HG03457 (cell line): ENCODE results near the gene PDGFC.

Source experiments
- ATAC-seq: cut with Tn5 transposase; IDR thresholded peaks from one replicate; pipeline ENCODE4 v1.9.1; 2021; ENCODE audit warnings: moderate number of reproducible peaks; ENCODE audit not compliant: unreplicated experiment

PDGFC gene

DNA sequence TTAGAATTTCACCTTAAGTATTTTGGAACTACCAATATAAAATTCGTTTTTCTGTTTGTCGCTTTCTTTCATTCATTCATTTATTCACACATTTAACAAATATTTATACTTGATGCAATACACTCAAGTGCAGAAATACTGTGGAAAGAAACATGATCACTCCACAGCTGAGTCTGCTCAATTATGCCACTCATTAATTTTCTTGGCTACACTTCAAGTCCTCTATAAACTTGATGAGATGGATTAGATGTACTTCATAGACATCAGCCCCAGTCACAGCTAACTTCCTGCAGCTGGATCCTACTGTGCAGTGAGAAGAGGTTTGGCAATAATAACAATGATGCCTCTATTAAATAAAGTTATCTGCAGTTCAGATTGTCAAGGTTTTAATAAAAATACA, 208.1 kb downstream of the PDGFC start:
- ATAC-seq: no peak

DNA sequence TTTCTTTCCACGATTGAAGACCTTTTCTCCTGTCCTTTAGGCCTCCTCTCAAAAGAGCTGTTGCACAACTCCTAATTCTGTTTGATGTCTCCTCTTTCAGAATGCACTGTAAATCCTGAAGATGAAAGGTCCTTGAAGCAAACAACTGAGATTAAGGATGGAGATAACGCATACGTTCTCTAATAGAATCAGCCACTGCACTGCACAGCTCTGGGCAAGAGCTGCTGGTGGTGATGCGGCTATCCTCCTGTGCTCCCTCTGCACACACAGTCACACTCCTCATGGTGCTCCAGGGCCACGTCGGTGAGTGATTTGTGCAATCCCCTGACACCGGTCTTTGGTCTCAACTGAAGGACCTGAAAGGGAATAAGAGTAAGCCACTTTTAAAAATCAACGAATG, 208.7 kb downstream of the PDGFC start:
- ATAC-seq: no peak

GRCh38 chr4:156756118-156756517, 215.5 kb downstream of the PDGFC start:
- no peak for ATAC-seq

DNA sequence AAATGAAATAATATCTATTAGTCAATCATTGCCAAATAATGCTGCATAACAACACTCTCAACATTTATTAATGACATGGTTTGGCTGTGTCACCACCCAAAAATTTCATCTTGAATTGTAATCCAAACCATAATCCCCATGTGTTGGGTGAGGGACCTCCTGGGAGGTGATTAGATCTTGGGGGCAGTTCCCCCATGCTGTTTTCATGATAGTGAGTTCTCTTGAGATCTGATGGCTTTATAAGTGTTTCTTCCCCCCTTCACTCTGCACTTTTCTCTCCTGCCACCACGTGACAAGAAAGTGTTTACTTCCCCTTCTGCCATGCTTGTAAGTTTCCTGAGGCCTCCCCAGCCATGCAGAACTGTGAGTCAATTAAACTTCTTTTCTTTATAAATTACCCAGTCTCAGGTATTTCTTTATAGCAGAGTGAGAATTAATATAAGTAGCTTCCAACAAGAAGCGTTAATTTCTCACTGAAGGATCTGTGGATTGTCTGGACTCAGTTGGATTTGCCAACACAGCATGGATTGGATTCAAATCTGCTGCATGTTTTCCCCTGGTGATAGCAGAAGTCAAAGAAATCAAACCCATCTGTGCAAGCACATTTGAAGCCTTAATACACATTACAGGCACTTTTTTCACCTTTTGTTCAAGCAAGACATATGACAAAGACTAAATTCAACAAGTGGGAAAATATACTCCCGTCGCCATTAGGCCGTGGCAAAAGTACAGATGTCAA, 216.6 kb downstream of the PDGFC start:
- ATAC-seq: no peak

- ATAC-seq: no peak
Observed at GRCh38 chr4:156751486-156751885, 220.1 kb downstream of the PDGFC start.

DNA sequence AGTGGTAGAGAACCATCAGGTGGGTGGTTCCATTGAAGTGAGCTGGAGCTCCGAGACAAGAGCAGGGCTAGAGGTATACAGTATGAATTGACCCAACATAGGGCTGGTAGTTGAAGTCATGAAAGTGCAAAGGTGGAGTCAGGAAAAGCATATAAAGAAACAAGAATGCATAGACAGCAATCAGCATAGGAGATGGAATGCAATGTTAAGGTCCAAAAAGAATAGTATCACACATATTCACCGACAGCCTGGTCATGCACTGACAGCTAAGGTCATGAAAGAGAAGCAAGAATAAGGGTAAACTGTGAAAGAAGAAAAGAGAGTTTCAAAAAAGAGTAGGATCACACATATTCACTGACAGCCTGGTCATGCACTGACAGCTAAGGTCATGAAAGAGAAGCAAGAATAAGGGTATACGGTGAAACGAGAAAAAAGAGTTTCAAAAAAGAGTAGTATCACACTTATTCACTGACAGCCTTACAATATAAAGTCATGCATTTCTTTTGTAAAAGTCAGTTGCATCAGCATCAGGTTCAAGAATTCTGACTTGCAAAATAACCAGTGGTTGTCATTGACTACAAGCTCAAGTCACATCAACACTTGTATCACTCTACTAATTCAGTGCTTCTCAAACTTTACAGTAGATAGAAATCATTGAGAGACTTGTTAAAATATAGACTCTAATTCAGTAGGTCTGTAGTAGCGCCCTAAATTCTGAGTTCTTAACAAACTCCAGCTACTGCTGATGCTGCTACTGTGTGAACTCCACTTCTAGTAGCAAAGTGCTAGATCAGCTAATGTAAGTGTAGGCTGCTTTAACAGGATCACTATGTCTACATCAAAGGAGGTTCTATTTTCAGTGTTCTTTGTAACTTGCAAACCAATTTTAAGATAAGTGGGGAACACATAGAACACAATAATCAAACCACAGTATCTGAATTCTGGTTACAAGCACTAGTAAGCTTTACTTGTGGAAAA, 221.9 kb downstream of the PDGFC start:
- ATAC-seq: no peak

GRCh38 chr4:156746111-156746510, 225.5 kb downstream of the PDGFC start:
- no peak for ATAC-seq

DNA sequence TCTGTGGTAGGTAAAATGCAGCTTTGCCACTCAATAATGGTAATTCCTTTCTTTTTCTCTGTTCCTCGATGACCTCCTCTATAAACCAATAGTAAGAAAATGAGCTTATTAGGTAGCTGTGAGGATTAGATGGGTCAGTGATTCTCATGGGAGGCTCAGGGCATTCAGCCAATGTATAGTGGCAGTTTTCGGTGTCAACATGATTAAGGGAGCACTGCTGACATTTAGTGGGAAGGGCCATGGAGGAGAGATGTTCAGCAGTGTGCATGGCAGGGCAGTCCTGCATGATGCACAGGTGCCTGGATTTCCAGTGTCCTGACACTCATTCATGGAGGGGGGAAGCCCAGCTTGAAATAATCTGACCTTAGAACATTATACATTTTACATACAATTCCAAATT, 232.8 kb downstream of the PDGFC start:
- ATAC-seq: no peak

GRCh38 chr4:156734965-156735895, 236.4 kb downstream of the PDGFC start:
- no peak for ATAC-seq

DNA sequence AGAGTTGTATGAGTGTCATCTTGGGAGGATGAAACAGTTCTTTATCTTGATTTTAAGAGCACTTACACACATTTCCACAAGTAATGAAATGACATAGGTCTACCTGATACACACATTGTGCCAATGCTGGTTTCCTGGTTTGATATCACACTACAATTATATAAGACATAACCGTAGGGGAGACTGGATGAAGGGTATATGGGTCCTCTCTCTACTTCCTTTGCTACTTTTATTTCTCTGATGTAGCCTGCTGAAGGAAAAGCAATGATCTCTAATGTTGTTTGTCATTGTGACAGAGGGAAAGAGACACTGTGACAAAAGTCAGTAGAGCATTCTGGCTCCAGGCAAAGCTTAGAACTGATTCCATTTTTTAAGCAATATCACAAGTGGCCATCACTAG, 238.0 kb downstream of the PDGFC start:
- no peak for ATAC-seq

GRCh38 chr4:156732634-156733033, 239.0 kb downstream of the PDGFC start:
- no peak for ATAC-seq

GRCh38 chr4:156729416-156729815, 242.2 kb downstream of the PDGFC start:
- no peak for ATAC-seq

DNA sequence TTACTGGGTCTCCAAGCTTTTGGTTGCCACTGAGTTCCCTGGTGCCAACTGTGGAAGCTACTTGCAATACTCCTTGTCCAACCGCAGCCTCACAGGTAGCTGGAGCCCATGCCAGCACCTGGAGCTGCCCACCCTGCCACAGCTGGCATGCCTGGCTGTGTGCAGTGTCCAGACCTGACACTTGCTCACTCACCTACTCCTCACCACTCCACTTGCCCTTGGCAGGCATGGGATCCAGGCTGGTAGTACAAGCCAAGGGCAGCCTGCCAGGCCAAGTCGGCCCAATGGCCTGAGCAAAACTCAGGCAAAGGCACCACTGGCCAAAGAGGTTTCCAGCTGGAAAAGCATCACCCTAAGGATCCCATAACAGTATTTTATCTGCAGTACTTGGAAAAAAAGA, 246.3 kb downstream of the PDGFC start:
- no peak for ATAC-seq

- no peak for ATAC-seq
Observed at GRCh38 chr4:156723951-156724668, 247.5 kb downstream of the PDGFC start.

DNA sequence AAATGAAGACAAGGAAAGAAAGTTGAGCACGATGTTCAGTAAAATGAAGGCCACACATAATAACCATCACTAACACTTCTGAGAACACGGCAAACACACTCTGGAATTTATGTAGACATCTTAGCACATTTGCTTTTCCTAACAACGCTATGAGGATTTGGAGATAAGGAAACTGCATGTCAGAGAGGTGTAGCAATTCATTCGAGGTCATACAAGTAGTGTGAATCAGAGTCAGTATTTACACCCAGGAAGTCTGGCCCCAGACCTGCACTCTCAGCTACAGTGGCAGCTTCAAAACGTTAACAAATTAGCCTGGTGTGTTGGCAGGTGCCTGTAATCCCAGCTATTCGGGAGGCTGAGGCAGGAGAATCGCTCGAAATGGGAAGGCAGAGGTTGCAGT, 253.4 kb downstream of the PDGFC start:
- no peak for ATAC-seq

DNA sequence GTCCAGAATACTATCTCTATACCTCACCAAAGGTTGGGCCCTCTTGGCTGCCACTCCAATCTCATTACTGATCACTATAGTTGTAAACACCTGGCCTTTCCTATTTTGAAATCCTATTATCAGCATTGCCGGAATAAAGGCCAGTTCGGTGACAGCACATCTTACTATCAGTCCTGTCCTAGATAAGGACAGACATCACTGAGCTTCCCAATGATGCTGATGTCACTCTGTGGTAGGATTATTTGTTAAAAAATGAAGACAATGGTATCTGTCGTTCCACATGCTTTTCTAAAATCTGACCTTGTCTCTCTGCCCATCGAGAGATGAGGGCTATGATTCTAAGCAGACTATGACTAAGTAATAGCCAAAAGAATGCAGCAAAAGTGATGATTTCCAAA, 260.4 kb downstream of the PDGFC start:
- ATAC-seq: no peak
